ENCODE measurements around the gene PRDM12. TPM values are rescaled to one million over a fixed set of nuclear protein-coding genes. Genes with fewer than 3 reads are reported as not detected.

Gene PRDM12
- total and polyA plus RNA-seq, 2 donors (not counting 1 experiment from before 2014, with no cell fraction given), result not detected

GRCh38 chr9:130662099-130662969 is 2.1 kb upstream of the PRDM12 start:
- intact Hi-C loops (cut with micrococcal nuclease), result no loop called here
- H3K9me3 ChIP-seq (ENCODE audit: control extremely low read depth in 1 of 3, control insufficient read depth in 2 of 3, insufficient read depth in 1 of 3, low read length in 2 of 3), result peaks cover 0 to 30% (median 0%) of the 10 kb centered on the region in 3 donors
- no peaks in the 10 kb centered on the region for H3K36me3 ChIP-seq (replicated peaks in 1 of 2; ENCODE audit: control extremely low read depth in 1 of 2, control insufficient read depth in 1 of 2, extremely low read depth in 1 of 2, insufficient read depth in 2 of 2, low read length in 1 of 2)
- Mint-ChIP-seq H3K4me1 (peaks cover 31% of the 10 kb centered on the region), H3K9me3 (ENCODE audit: insufficient read depth) (no peaks in the 10 kb centered on the region), H3K4me3 (peak overlapping the region; percentile 73), H3K27me3 (peaks cover 56% of the 10 kb centered on the region), H3K27ac (no peak overlapping the region)
- no peak overlapping the region for H3K4me3 ChIP-seq (ENCODE audit: control extremely low read depth in 1 of 5, extremely low read depth in 1 of 5, insufficient read depth in 1 of 5, low read depth in 2 of 5, low read length in 4 of 5)
- H2AFZ ChIP-seq (ENCODE audit: insufficient read depth, low read depth, low read length, poor library complexity, severe bottlenecking), result peak overlapping the region; percentile 56
- ATAC-seq (ENCODE audit: low read depth), result no peak
- peak overlapping the region; percentile 74 for H3K4me2 ChIP-seq (replicated peaks; ENCODE audit: low read depth, low read length, poor library complexity, severe bottlenecking)
- H3K79me2 ChIP-seq (ENCODE audit: control insufficient read depth, insufficient read depth, low read length), result no peaks in the 10 kb centered on the region
- peak overlapping the region; percentile 26 for H3K9ac ChIP-seq (ENCODE audit: low read length)
- WGBS (ENCODE audit: insufficient coverage), result 11% methylated on average over 49 of the region's 49 CpGs
- TF ChIP-seq, protein P1, sequence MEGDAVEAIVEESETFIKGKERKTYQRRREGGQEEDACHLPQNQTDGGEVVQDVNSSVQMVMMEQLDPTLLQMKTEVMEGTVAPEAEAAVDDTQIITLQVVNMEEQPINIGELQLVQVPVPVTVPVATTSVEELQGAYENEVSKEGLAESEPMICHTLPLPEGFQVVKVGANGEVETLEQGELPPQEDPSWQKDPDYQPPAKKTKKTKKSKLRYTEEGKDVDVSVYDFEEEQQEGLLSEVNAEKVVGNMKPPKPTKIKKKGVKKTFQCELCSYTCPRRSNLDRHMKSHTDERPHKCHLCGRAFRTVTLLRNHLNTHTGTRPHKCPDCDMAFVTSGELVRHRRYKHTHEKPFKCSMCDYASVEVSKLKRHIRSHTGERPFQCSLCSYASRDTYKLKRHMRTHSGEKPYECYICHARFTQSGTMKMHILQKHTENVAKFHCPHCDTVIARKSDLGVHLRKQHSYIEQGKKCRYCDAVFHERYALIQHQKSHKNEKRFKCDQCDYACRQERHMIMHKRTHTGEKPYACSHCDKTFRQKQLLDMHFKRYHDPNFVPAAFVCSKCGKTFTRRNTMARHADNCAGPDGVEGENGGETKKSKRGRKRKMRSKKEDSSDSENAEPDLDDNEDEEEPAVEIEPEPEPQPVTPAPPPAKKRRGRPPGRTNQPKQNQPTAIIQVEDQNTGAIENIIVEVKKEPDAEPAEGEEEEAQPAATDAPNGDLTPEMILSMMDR (IDR thresholded peaks at IDR 0.05), result no peak
- no peak for TF ChIP-seq EZH2 (IDR thresholded peaks at IDR 0.05; ENCODE audit: borderline replicate concordance, insufficient read depth, low read depth, low read length, poor library complexity, severe bottlenecking)
- ChIA-PET CTCF (interaction anchor here (1.3 kb wide), 1 partner anchor 20 kb away, joined by 4 read pairs; no protein-coding TSS in a partner anchor), POLR2A (interaction anchor here (0.6 kb wide), 1 partner anchor 580 kb away, joined by 4 read pairs; no protein-coding TSS in a partner anchor)
- H3K27ac ChIP-seq (ENCODE audit: low read length in 2 of 2), result no peak overlapping the region
- DNase-seq, result peak; percentile 42
- H3K4me1 ChIP-seq (ENCODE audit: control insufficient read depth in 2 of 2, insufficient read depth in 2 of 2, low read length in 2 of 2), result peaks cover 62 to 70% of the 10 kb centered on the region in 2 donors
- H3K27me3 ChIP-seq (replicated peaks in 1 of 4; ENCODE audit: control extremely low read depth in 1 of 4, control insufficient read depth in 3 of 4, insufficient read depth in 4 of 4, low read length in 3 of 4), result peaks cover 0 to 90% (median 47%) of the 10 kb centered on the region in 4 experiments
- H4K20me1 ChIP-seq (ENCODE audit: control insufficient read depth, insufficient read depth, low read length, poor library complexity, severe bottlenecking), result no peaks in the 10 kb centered on the region

DNA sequence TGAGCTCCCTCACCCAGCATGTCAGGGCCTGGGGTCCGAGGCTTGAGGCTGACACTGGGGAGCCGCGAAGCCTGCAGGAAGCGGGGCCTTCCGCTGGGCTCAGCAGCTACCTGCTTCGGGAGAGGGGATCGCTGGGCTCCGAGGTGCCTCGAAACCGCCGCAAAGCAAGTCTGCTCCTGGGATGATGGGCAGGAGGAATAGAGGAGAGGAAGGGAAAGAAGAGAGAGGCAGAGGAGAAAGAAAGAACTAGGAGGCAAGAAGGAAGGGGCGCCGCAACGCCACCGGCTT is 1.5 kb upstream of the PRDM12 start:
- Mint-ChIP-seq H3K4me3 (peak overlapping the region; percentile 73), H3K9me3 (ENCODE audit: insufficient read depth) (no peaks in the 10 kb centered on the region), H3K4me1 (peaks cover 31% of the 10 kb centered on the region), H3K27ac (no peak overlapping the region), H3K27me3 (peaks cover 56% of the 10 kb centered on the region)
- Histone ChIP-seq H2AFZ (ENCODE audit: insufficient read depth, low read depth, low read length, poor library complexity, severe bottlenecking) (peak overlapping the region; percentile 56), H3K27ac (ENCODE audit: low read length in 2 of 2) (no peak overlapping the region), H3K9ac (ENCODE audit: low read length) (peak overlapping the region; percentile 26), H4K20me1 (ENCODE audit: control insufficient read depth, insufficient read depth, low read length, poor library complexity, severe bottlenecking) (no peaks in the 10 kb centered on the region), H3K4me1 (ENCODE audit: control insufficient read depth in 2 of 2, insufficient read depth in 2 of 2, low read length in 2 of 2) (peaks cover 62 to 70% of the 10 kb centered on the region in 2 donors), H3K4me3 (ENCODE audit: control extremely low read depth in 1 of 5, extremely low read depth in 1 of 5, insufficient read depth in 1 of 5, low read depth in 2 of 5, low read length in 4 of 5) (peak overlapping the region in 2 of 5 experiments; percentile 2 to 8), H3K4me2 (replicated peaks; ENCODE audit: low read depth, low read length, poor library complexity, severe bottlenecking) (peak overlapping the region; percentile 74), H3K79me2 (ENCODE audit: control insufficient read depth, insufficient read depth, low read length) (no peaks in the 10 kb centered on the region), H3K27me3 (replicated peaks in 1 of 4; ENCODE audit: control extremely low read depth in 1 of 4, control insufficient read depth in 3 of 4, insufficient read depth in 4 of 4, low read length in 3 of 4) (peaks cover 0 to 94% (median 49%) of the 10 kb centered on the region in 4 experiments), H3K9me3 (ENCODE audit: control extremely low read depth in 1 of 3, control insufficient read depth in 2 of 3, insufficient read depth in 1 of 3, low read length in 2 of 3) (peaks cover 0 to 30% (median 0%) of the 10 kb centered on the region in 3 donors), H3K36me3 (replicated peaks in 1 of 2; ENCODE audit: control extremely low read depth in 1 of 2, control insufficient read depth in 1 of 2, extremely low read depth in 1 of 2, insufficient read depth in 2 of 2, low read length in 1 of 2) (no peaks in the 10 kb centered on the region)
- ChIA-PET POLR2A (interaction anchor here (0.6 kb wide), 1 partner anchor 579 kb away, joined by 4 read pairs; no protein-coding TSS in a partner anchor), CTCF (interaction anchor here (1.3 kb wide), 1 partner anchor 19 kb away, joined by 4 read pairs; no protein-coding TSS in a partner anchor)
- DNase-seq, result peak; percentile 55
- ATAC-seq (ENCODE audit: low read depth), result no peak
- 7% methylated on average over 15 of the region's 15 CpGs for WGBS (ENCODE audit: insufficient coverage)
- TF ChIP-seq, protein P1 (IDR thresholded peaks at IDR 0.05), result no peak
- no peak for TF ChIP-seq EZH2 (IDR thresholded peaks at IDR 0.05; ENCODE audit: borderline replicate concordance, insufficient read depth, low read depth, low read length, poor library complexity, severe bottlenecking)
- intact Hi-C loops (cut with micrococcal nuclease), result no loop called here
